GM12872 (cell line): ENCODE results near the gene RASA1.

ENCODE experiments used
- TF ChIP-seq, protein P1 (sequence below): IDR thresholded peaks from 3 replicates; pipeline ENCODE4 v1.5.1; 2011; ENCODE audit warnings: low read depth, mild to moderate bottlenecking, low read length, moderate library complexity; ENCODE audit not compliant: insufficient read depth

RASA1 gene

DNA sequence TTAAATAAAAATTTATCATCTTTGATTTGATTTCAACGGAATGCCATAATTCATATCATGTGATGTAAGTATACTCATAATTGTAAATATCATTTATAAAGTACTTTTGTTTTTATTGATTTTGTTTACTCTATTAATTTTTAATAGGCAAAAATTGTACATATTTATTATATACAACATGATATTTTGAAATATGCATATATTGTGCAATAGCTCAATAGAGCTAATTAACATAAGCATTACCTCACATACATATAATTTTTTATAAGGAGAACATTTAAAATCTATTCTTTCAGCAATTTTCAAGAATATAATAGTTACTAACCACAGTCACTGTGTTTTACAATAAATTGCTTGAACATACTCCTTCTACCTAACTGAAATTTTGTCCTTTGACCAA is 170.0 kb downstream of the RASA1 start:
- TF ChIP-seq, protein P1, sequence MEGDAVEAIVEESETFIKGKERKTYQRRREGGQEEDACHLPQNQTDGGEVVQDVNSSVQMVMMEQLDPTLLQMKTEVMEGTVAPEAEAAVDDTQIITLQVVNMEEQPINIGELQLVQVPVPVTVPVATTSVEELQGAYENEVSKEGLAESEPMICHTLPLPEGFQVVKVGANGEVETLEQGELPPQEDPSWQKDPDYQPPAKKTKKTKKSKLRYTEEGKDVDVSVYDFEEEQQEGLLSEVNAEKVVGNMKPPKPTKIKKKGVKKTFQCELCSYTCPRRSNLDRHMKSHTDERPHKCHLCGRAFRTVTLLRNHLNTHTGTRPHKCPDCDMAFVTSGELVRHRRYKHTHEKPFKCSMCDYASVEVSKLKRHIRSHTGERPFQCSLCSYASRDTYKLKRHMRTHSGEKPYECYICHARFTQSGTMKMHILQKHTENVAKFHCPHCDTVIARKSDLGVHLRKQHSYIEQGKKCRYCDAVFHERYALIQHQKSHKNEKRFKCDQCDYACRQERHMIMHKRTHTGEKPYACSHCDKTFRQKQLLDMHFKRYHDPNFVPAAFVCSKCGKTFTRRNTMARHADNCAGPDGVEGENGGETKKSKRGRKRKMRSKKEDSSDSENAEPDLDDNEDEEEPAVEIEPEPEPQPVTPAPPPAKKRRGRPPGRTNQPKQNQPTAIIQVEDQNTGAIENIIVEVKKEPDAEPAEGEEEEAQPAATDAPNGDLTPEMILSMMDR, result no peak

DNA sequence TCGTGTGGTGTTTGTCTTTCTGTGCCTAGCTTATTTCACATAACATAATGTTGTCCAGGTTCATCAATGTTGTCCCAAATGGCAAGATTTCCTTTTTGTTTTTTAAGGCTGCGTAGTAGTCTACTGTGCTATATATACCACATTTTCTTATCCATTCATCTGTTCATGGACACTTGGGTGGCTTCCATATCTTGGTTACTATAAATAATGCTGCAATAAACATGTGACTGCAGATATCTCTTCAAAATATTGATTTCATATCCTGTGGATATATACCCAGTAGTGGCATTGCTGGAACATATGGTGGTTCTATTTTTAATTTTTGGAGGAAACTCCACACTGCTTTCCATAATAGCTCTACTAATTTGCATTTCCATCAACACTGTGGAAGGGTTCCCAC is 170.5 kb downstream of the RASA1 start:
- TF ChIP-seq, protein P1, result no peak
